Fibroblast of peridontal ligament (primary cell): ENCODE data around the gene CELF2.

Experiments
- DNase-seq: peaks from one replicate; pipeline ENCODE4 v3.0.0-alpha.2; 2010; ENCODE audit errors: extremely low read depth

CELF2 gene

DNA sequence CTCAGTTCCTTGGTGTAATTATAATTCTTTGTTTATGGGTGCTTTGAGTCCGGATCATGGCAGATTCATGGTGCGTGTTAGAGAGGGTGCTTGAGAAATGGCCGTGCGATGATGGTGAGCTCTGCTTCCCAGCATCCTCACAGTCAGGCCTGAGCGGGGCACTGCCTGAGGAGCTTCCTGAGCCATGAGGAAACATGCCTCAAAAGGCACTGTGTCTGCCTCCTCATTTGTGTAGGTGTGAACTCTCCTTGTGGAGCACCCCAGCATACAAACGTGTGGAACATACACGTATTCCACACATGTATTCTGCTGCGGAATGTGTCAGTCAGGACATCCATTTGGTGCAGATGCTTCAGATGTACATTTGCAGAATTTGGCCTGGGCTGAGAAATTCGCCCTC lies 205.4 kb downstream of the CELF2 start:
- no peak for DNase-seq

DNA sequence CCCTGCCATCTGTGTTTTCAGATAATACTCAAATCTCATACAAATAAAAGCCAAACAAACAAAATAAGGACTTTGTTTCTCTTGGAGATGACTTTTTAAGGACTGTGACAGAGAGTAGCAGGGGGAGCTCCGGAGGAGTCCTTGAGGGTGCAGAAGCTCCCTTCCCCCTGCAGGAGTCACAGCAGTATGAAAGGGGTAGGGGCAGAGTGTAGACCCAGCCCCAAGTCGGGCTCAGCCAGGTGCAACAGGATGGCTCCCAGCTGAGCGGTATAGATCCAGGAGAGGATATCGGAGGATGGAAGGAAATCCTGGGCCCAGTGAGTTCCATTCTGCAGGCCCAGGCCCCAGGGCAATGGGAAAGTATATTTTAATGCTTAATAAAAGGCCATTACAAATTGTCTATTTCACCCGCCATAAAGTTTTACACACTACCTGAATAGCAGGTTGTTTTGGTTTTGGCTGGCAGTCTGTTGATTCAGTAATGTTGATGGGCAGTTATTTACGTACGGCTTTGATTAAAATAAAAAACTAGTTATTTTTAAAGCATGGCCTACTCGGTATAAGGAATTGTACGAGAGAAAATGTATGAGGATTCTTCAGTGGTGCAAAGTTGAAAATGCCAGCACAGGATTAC lies 206.0 kb downstream of the CELF2 start:
- no peak for DNase-seq

DNA sequence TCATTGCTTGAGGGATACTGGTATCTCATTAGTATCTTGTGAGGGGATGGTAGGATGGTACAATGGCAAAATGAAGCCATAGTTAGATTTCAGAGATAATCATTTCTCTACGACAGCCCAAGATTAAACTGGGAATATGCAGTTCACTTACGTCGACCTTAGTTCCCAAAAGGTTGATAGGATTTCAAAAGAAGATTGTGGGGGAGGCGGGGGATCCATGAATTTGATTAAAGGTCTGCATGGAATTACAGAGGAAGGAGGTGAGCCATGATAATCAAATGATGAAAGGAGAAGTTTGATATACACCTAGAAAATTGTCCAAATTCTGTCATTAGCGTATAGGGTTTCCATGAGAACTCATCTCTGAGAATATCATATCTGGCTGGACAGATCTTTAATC lies 206.6 kb downstream of the CELF2 start:
- no peak for DNase-seq

DNA sequence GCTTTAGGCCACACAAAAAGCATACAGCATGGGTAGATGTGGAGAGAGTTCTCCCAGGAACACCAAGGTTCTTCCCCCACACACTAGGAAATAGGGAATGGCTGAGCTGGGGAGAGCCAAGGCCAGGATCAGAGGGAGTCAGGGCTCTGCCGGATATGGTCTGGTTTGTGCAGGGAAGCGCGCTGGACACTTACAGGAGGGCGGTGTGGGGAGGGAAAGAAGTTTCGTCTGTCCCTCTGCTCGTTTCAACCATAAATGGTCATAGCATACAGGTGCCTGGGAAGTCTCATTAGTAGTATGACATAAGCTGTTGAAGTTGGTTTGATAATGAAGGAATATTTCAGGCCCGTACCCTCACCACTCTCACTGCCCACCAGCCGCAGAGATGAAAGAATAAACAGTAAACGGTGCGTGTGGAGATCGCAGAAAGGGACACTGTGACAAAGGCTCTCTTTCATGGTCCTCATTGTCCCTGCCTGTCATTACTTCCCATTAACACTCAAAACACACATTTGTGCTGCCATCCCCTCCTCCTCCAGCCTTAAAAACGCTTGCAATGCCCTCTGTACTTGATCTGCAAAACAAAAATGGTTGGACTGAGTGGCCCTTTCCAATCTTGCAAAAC lies 207.2 kb downstream of the CELF2 start:
- DNase-seq = no peak

DNA sequence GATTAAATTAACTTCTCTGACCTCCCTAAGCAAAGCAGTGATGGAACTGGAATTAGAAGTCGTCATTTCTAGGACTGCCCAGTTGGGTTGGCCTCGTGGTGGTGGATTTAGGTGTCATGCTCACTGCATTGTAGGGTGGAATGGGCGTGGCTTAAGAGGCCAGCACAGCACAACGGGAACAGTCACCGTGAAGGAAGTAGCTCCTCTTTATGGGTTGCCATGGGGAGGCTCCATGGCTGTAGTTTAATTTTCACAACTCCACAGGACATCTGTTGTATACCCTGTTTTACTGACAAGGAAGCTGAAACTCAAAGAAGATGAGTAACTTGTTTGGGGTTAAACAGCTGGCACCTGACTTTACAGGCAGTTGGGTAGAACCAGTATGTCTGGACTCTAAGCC lies 208.3 kb downstream of the CELF2 start:
- DNase-seq = no peak

DNA sequence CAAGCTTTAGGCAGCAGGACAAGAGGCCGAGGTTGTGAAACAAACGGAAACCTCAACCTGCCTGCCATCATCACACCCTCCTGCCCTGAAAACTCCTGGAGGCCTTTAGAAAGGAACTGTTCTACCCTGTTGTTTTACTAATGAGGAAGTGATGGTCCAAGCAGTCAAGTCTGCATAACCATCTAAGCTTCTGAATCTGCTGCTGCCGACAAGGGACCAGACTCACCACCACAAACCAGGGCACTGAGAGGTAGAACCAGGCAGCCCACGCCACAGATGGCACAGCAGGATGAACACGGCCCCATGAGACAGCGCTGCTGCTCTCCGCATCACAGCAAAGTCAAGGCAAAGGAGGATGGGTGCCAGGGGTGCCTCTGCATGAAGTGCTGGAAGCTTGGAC lies 209.4 kb downstream of the CELF2 start:
- no peak for DNase-seq

DNA sequence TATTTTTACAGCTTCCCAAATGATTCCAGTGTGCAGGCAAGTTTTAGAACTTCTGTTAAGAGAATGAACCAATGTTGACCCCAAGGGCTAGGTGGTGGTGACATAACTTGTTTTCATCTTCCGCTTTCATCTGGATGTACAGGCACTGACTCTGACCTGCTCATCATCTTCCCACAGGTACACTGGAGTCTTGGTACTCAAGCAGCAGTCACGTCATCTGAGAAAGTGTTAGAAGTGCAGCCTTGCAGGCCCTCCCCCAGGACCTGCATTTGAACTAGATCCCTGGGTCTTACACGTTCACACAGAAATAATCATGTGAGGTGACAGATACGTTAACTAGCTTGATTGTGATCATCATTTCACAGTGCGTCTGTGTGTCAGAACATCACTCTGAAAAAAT lies 212.2 kb downstream of the CELF2 start:
- no peak for DNase-seq

DNA sequence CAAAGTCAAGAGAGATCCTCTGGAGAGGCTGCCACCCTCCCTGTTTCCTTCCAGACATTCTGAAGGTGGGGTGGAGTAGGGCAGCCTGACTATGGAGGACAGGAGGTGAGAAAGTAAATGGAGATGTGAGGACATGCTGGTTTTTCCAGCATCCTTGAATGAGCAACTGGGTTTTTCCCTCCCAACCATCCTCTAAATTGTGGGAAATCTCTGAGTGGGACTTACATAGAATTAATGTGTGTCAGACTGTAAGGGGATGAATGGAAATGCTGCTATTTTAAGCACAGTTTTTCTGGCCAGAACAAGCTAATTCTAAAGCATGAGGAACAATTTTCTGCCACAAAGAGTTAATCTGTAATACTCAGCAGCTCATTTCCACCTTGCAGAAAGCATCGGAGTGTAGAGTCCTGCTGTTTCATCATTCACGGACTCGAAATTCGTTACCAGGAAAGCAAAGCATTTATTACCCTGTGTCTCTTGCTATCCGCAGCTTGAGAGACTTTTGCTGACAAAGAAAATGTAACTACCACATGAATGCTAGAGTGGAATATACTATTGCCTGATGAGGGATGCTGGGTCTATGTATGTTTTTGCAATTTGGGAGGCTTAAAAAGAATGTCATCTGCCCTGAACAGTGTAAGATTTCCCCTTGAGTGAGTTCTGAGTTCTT lies 213.0 kb downstream of the CELF2 start:
- DNase-seq = no peak

DNA sequence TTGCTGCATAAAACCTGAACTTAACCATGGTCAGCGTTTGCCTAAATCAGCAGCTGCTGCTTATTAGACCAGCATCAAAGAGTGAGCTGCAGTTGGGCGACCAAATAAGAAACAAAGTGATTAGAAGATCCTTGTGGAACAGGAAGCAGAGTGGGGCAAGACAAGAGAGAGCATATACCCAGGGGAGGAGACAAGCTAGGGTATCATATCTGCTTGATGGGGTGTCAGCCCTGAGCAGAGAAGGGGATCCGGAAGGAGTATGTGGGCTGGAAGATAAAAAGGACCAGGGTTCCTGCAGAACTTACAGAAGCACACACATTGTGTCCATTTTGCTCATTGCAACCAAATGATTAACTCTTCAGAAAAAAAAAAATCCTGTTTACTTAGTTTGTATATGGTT lies 213.6 kb downstream of the CELF2 start:
- no peak for DNase-seq

DNA sequence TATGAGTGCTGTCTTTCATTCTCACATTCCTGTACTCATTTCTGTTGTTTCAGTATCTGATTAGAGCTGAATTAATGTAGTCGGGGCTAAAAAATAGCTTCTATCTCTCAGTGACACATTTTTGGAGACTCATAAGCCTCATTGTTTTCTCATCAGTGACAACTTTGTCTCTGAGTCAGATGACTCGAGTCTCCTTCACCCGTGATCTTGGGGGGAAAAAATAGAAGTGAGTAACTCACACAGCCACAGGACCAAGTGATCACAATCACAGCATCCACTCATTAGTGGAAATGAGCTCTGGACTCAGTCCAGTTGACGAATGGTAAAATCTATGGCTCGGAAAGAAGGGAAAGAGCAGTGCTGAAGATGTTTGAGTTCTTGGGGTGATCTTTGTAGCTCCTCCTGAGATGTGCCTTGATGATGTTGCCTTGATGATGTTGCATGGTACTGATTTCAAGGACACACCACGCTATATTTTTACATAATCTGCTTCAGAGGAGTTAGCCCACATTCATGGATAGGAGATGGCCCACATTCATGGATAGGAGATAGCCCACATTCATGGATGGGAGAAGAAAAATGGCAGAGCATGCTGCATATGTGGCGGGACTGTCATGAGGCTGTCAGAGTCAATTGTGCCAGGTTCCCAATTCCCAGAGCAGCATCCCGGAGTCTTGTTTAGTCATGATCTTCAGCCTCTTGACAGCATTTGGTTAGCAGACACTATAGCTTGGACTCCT lies 214.7 kb downstream of the CELF2 start:
- DNase-seq = no peak

DNA sequence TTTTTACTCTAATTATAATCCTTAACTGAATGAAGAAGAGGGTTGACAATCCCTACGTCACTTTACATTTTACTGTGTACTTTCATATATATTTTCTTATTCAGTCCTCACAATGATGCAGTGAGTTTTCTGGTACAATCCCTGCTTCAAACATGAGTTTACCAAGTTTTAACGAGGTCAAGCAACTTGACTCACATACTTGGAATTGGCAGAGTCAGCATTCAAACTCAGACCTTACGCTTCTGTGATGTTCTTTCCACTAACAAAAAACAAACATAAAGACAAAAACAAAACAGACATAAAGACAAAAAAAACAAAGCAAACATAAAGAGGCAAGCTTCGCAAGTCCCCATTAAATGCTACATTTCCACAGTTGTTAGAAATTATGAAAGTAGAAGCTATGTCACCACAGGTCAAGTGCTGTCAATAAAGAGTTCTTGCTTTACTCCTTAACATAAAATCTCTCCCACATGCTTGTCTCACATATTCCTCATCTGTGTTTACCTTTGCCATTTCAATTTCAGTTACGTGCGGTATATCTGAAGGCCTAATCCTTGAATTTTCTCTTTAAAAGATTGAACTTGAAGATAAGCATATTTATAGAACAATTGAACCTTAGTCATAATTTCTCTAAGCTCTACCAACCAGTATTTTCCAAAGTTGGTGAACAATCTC lies 217.3 kb downstream of the CELF2 start:
- DNase-seq = no peak

DNA sequence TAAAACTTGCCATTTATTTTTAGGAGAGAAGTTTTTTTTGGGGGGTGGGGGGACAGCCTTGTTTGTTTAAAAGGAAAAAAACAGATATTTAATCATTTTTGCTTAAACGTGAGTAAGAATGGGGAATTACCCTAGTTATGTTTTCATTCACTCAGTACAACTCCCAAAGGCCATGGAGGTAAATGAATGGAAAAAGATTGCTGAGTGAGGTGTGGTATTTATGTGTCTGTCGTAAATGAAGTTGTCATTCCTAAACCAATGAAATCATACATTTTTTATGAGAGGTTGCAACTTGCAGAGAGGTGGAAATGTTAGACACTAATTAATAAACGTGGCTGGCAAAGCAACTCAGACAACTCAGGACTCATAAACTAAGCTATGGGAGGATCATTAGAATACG lies 218.1 kb downstream of the CELF2 start:
- DNase-seq = no peak

DNA sequence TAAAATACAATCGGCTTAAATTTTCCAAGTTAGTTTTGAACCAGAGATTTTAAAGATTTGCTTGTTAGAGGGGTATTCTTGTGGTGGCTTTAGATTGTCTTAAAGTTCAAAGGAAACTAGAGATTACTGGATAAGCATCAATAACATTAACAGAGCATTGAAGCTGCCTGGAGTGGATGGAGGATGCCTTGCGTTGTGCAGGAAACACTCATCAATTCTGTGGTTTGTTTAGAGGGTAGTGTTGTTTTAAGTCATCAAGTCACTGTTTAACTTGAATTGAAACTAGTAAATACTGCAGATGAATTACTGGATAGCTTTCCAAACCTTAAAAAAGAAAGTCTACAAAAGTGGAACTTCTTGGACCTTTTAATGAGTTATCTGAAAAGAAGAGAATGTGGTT lies 218.6 kb downstream of the CELF2 start:
- DNase-seq = no peak

DNA sequence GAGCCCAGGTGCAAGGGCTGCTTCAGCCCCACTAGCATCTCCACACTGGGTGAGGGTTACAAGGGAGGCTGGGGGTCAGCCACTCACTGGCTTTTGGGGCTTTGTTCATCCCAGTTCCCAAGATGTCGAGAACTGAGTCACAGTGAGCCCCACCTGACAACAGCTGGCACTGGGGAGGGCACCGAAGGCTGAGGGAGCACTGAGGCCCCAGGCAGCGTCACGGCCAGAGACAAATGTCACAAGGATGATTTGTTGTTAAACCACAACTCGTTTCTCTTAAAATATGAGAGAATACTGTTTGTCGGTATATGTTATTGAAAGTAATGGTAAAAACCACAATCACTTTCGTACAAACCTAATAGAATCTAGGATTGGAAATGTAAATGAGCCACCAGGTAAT lies 219.9 kb downstream of the CELF2 start:
- no peak for DNase-seq

DNA sequence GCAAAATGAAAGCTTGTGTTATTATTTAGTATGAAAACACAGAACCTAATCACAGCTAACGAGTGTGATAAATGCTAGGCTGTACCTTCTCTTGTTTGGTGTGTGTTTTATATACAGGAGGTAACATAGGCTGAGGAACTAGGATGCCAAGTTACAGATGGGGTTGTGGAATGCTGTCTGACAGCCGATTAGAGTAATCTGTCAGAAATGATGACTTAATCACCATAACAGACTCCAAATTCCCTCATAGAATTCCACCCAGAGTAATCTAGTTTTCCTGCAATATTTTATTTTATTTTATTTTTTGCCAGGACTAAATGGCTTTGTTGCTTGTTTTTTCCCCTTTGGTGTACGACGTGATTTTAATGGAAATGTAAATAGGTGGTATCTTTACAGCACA lies 221.2 kb downstream of the CELF2 start:
- DNase-seq = no peak

DNA sequence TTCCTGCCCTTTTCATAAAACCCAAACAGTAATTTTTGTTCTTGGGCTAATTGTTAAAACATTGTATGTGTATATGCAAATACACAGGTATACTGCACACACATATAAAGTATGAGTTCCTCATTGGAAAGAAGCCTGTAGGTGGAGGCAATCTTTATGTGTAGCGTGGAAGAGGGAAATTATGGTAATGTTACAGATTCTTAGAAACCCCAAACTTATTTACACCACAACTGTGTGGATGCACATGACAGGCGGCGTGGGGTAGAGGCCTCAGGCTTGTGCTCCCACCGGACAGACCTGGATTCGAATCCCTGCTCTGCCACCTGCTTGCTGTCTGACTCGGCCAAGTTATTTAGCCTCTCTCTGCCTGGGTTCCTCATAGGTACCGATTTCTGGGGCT lies 223.0 kb downstream of the CELF2 start:
- DNase-seq = no peak

DNA sequence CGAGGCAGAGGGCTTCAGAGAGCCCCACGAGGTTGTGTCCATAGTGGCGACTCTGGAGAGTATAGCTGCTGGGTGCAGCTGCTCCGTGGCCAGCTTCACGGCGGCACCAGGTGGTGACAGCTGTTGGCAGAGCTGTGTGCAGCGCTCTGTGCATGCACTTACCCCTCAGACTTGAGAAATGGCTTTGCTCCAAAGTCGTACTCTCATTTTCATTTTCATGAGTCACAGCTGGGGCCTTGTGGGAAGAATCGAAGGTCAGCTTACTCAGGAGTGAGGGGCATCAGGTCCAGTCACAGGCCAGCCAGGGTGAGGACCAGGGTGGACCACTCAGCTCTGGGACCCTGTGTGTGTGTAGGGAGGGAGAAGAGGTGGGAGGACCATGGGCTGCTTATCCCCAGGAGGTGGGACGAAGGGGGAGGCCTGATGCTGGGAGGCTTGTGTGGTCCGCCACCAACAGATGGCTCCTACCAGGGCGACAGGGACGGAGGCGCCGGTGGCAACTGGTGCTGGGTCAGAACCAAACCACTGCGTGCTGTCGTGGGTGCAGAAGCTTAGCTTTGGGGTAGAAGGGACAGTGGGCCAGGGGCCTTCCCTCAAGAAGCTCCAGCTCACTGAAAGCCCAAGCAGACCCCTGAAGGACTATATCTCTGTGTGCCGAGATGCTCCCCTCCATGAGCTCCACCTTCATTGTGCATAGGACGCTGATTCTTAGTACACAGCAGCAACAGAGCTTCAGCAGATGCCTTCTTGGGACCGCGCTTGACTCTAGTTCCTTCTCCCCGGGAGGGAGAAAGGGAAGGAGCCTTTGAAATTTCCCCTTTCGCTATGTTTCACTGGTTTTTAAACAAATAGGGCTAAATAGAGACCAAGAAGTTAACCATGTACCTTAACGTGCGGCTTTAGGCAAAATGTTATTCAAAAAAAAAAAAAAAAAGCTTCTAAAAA lies 225.0 kb downstream of the CELF2 start:
- no peak for DNase-seq

DNA sequence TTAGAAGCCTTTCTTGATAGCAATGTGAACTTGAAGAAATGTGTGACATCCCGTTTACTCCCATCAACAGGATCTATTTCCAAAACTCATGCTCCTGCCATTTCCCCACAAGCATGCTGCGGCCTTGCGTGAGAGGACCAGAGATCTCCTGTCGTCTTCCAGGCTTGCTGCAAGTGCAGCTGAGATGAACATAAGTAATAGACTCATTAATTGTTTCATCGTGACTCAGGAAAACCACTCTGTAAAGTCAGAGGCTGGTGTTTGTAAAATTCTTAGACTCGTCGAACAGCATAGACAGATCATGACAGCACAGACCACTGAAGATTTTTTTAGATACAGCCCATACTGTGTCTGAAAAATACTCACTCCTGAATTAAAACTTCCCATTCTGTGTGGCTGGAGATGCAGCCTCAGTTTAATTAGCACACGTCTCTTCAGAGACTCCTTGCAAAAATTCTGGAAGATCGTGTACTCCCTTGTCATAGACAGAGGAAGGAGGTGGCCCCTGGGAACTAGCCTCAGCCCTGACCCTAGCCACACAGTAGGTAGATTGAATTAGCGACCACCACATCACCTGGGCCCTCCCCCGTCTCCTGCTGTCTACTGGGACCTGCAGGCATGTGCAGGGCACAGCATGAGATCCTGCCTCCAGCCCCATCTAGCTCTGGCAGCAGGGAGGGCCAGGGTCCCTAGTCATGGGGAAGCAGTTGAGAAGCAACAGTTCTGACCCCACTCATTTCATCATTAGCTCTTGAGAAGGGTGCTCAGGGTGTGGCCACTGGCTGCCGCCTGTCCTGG lies 226.0 kb downstream of the CELF2 start:
- no peak for DNase-seq

DNA sequence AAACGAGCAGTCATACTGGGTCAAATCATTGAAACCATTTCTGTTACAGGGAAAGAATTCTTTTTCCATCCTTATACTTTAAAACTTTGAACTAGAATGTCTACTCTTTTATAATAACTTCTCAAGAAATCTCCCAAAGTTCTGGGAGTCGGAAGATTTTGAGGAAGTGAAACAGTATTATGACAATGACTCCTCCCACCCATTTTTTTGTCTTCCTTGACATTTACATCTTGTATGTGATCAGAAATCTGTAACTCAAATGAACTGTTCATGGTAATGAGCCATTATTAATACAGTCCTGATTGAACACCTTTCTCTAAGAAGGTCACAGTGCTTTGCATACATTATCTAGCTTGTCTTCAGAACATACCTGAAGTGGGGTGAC lies 227.4 kb downstream of the CELF2 start:
- DNase-seq = no peak

DNA sequence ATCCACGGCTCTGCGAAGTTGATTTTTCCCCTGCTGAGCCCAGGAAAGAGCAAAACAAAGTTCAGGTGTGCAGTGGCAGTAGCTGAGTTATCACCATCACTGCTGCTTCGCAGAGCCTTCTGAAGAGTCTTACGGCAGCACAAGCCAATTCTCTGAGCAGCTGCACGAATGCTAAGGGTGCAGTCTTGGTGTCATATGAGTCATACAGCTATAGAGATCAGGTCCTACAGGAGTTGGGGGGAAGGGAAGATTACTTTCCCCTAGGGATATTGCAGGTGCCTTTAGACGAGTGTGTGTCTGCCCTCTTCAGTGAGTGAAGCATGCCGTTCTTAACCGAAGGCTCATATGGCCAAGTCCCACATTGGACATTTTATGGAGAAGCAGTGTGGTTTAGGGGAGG lies 227.8 kb downstream of the CELF2 start:
- no peak for DNase-seq
